Measurements from ENCODE around the gene DGKB.

DNA sequence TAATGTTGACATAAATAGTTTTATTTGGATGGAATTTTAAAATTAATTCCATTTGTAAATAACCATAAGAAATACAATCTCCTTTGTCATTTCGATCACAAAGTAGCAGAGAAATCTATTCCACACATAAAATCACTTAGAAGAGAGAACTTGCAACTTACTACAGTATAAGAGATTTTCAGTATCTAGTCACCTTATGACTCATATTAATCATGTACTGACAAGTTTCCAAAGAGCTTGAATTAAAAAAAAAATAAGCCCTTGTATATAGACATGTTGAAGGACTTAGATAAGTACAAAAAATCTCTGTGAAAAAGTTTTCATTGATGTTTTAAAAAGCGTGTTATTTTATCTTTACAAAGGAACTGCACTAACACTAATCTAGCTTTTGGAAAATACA is 706.0 kb downstream of the DGKB start:
- TF ChIP-seq, protein P1, sequence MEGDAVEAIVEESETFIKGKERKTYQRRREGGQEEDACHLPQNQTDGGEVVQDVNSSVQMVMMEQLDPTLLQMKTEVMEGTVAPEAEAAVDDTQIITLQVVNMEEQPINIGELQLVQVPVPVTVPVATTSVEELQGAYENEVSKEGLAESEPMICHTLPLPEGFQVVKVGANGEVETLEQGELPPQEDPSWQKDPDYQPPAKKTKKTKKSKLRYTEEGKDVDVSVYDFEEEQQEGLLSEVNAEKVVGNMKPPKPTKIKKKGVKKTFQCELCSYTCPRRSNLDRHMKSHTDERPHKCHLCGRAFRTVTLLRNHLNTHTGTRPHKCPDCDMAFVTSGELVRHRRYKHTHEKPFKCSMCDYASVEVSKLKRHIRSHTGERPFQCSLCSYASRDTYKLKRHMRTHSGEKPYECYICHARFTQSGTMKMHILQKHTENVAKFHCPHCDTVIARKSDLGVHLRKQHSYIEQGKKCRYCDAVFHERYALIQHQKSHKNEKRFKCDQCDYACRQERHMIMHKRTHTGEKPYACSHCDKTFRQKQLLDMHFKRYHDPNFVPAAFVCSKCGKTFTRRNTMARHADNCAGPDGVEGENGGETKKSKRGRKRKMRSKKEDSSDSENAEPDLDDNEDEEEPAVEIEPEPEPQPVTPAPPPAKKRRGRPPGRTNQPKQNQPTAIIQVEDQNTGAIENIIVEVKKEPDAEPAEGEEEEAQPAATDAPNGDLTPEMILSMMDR (IDR thresholded peaks at IDR 0.05; ENCODE audit: poor library complexity) = no peak
- no peak for TF ChIP-seq EZH2phosphoT487 (IDR thresholded peaks at IDR 0.05; ENCODE audit: low read depth, severe bottlenecking, unreplicated experiment)
